CD14-positive monocyte (primary cell): ENCODE measurements around the gene MEX3B. TPM values are rescaled to one million over a fixed set of nuclear protein-coding genes. Genes with fewer than 3 reads are reported as not detected.

Source experiments
- DNase-seq, 3 donors: peaks; one replicate each; pipeline ENCODE4 v3.0.0-alpha.2; 2011 to 2022
- H2AFZ ChIP-seq: 2 replicates; pipeline ENCODE4 v1.6.0; 2012; ENCODE audit warnings: mild to moderate bottlenecking, low read depth, low read length, inconsistent platforms; ENCODE audit not compliant: insufficient read depth, poor library complexity, severe bottlenecking
- H3K27ac ChIP-seq, 2 donors: 1 replicate in 1 of 2; 2 replicates in 1 of 2; pipeline ENCODE4 v1.5.1; 2012 to 2013; ENCODE audit warnings: low read length in 2 of 2, control low read depth in 1 of 2, inconsistent platforms in 1 of 2, low read depth in 1 of 2, mild to moderate bottlenecking in 1 of 2
- H3K27me3 ChIP-seq, 2 donors: one replicate each; pipeline versions ENCODE4 v1.6.0 to v1.6.1; 2011 to 2013; ENCODE audit warnings: low read length in 2 of 2; ENCODE audit not compliant: control insufficient read depth in 2 of 2, insufficient read depth in 2 of 2
- H3K36me3 ChIP-seq, 2 donors: replicated peaks in 1 of 2; 1 replicate in 1 of 2; 2 replicates in 1 of 2; pipeline versions ENCODE4 v1.5.1 to v1.6.1; 2012 to 2013; ENCODE audit warnings: low read length in 2 of 2, control low read depth in 1 of 2, inconsistent platforms in 1 of 2, mild to moderate bottlenecking in 1 of 2; ENCODE audit not compliant: insufficient read depth in 2 of 2, control insufficient read depth in 1 of 2
- H3K4me1 ChIP-seq, 2 donors: 1 replicate in 1 of 2; 2 replicates in 1 of 2; pipeline versions ENCODE4 v1.5.1 to v1.6.1; 2012 to 2013; ENCODE audit warnings: low read length in 2 of 2, control low read depth in 1 of 2, inconsistent platforms in 1 of 2, mild to moderate bottlenecking in 1 of 2, moderate library complexity in 1 of 2; ENCODE audit not compliant: insufficient read depth in 2 of 2, control insufficient read depth in 1 of 2
- H3K4me2 ChIP-seq: replicated peaks from 2 replicates; pipeline ENCODE3; 2012; ENCODE audit warnings: low read length, moderate library complexity, mild to moderate bottlenecking; ENCODE audit not compliant: poor library complexity, severe bottlenecking; ENCODE audit errors: extremely low read depth
- H3K4me3 ChIP-seq, 3 experiments: fragments of 200-600 bp in 1 of 3; sonication (generic) in 1 of 3; replicated peaks in 1 of 3; 1 replicate in 2 of 3; 2 replicates in 1 of 3; pipeline ENCODE4 v1.5.1; 2011 to 2013; ENCODE audit warnings: low read length in 3 of 3, mild to moderate bottlenecking in 3 of 3, control low read depth in 2 of 3, low read depth in 2 of 3, inconsistent platforms in 1 of 3, moderate library complexity in 1 of 3
- H3K79me2 ChIP-seq: 2 replicates; pipeline ENCODE4 v1.6.0; 2012; ENCODE audit warnings: mild to moderate bottlenecking, control low read depth, inconsistent platforms, low read length, moderate library complexity; ENCODE audit not compliant: insufficient read depth
- H3K9ac ChIP-seq: 2 replicates; pipeline ENCODE4 v1.6.0; 2017; ENCODE audit warnings: low read length, mild to moderate bottlenecking; ENCODE audit not compliant: insufficient read depth, poor library complexity, severe bottlenecking
- H3K9me3 ChIP-seq, 2 donors: replicated peaks in 1 of 2; 1 replicate in 1 of 2; 2 replicates in 1 of 2; pipeline versions ENCODE4 v1.5.1 to v1.6.1; 2012 to 2013; ENCODE audit warnings: low read length in 2 of 2, control low read depth in 1 of 2; ENCODE audit not compliant: control insufficient read depth in 1 of 2, insufficient read depth in 1 of 2
- H4K20me1 ChIP-seq: 2 replicates; pipeline ENCODE4 v1.6.0; 2012; ENCODE audit warnings: mild to moderate bottlenecking, low read length, control low read depth, moderate library complexity; ENCODE audit not compliant: insufficient read depth
- H3K27ac Mint-ChIP-seq, 7 donors: one replicate each; pipeline ENCODE4 v1.8.0; 2020; ENCODE audit warnings: mild to moderate bottlenecking in 7 of 7, mixed read lengths in 7 of 7, moderate library complexity in 6 of 7, inconsistent platforms in 2 of 7
- H3K27me3 Mint-ChIP-seq, 3 donors: one replicate each; pipeline ENCODE4 v1.8.0; 2021 to 2022; ENCODE audit warnings: low read depth in 3 of 3, mild to moderate bottlenecking in 3 of 3, mixed read lengths in 3 of 3, moderate library complexity in 3 of 3, inconsistent platforms in 1 of 3
- H3K36me3 Mint-ChIP-seq, 2 donors: one replicate each; pipeline ENCODE4 v1.8.0; 2020; ENCODE audit warnings: mixed read lengths in 2 of 2, inconsistent platforms in 1 of 2, mild to moderate bottlenecking in 1 of 2
- H3K4me1 Mint-ChIP-seq: one replicate; pipeline ENCODE4 v1.8.0; 2020; ENCODE audit warnings: mild to moderate bottlenecking, mixed read lengths
- H3K4me3 Mint-ChIP-seq, 2 donors: one replicate each; pipeline ENCODE4 v1.8.0; 2020; ENCODE audit warnings: mild to moderate bottlenecking in 2 of 2, mixed read lengths in 2 of 2, moderate library complexity in 1 of 2
- H3K9me3 Mint-ChIP-seq, 7 donors: one replicate each; pipeline ENCODE4 v1.8.0; 2020 to 2022; ENCODE audit warnings: mixed read lengths in 7 of 7, mild to moderate bottlenecking in 6 of 7, moderate library complexity in 6 of 7, inconsistent platforms in 2 of 7
- CTCF ChIP-seq: fragments of 200-600 bp; IDR thresholded peaks from one replicate; pipeline ENCODE4 v1.8.0; 2022; ENCODE audit warnings: antibody characterized with exemption, mild to moderate bottlenecking
- WGBS: methylation state at CpG from one replicate; pipeline ENCODE4 v1.1.5; 2013; ENCODE audit warnings: missing lambda C conversion rate; ENCODE audit not compliant: insufficient coverage; 5-methylcytosine and 5-hydroxymethylcytosine counted together
- intact Hi-C, 2 donors: fragments of 100-400 bp; cut with micrococcal nuclease; formaldehyde crosslinking; loops; one replicate each; pipeline versions ENCODE4 v1.15.0 to v1.15.1; 2023
- polyA plus RNA-seq, 3 donors: library from polyadenylated mRNA; depleted of rRNA in 1 of 3; unstranded in 2 of 3; stranded (reverse) in 1 of 3; fragments of 300-500 nt in 2 of 3; fragments of >200 nt in 1 of 3; fragmentation: Illumina TruSeq in 2 of 3; gene quantifications; 1 replicate in 2 of 3; 2 replicates in 1 of 3; pipeline ENCODE4 v1.2.3, GENCODE V29; 2012 to 2021

MEX3B gene
- polyA plus RNA-seq, 3 donors = 0.05 to 4.7 TPM; not detected in 1

GRCh38 chr15:82014989-82015388, 30.8 kb downstream of the MEX3B start:
- 88% methylated on average over 2 of the region's 3 CpGs for WGBS
- no peak overlapping the region for H3K4me3 ChIP-seq
- no peaks in the 10 kb centered on the region for H4K20me1 ChIP-seq
- peaks cover 15% of the 10 kb centered on the region for H3K4me1 Mint-ChIP-seq
- no peak for DNase-seq
- H3K4me2 ChIP-seq = no peak overlapping the region
- H3K27ac Mint-ChIP-seq = no peak overlapping the region
- H3K36me3 ChIP-seq = no peaks in the 10 kb centered on the region
- intact Hi-C loops = no loop called here
- H3K9me3 ChIP-seq = no peaks in the 10 kb centered on the region
- no peaks in the 10 kb centered on the region for H3K36me3 Mint-ChIP-seq
- no peak overlapping the region for H3K27ac ChIP-seq
- H3K9ac ChIP-seq = no peak overlapping the region
- H3K4me1 ChIP-seq = peaks cover 12 to 13% of the 10 kb centered on the region in 2 donors
- H2AFZ ChIP-seq = no peak overlapping the region
- H3K79me2 ChIP-seq = no peaks in the 10 kb centered on the region
- H3K9me3 Mint-ChIP-seq = no peaks in the 10 kb centered on the region
- H3K27me3 Mint-ChIP-seq = peaks cover 2 to 8% (median 3%) of the 10 kb centered on the region in 3 donors
- no peaks in the 10 kb centered on the region for H3K27me3 ChIP-seq
- no peak for TF ChIP-seq CTCF
- H3K4me3 Mint-ChIP-seq = no peak overlapping the region

GRCh38 chr15:82012908-82013307, 32.9 kb downstream of the MEX3B start:
- Mint-ChIP-seq H3K4me1 (peaks cover 5% of the 10 kb centered on the region), H3K36me3 (no peaks in the 10 kb centered on the region), H3K4me3 (no peak overlapping the region), H3K27ac (no peak overlapping the region), H3K9me3 (peaks cover 0 to 1% (median 0%) of the 10 kb centered on the region in 7 donors), H3K27me3 (peaks cover 2 to 12% (median 3%) of the 10 kb centered on the region in 3 donors)
- Histone ChIP-seq H3K4me3 (no peak overlapping the region), H3K27me3 (no peaks in the 10 kb centered on the region), H3K36me3 (no peaks in the 10 kb centered on the region), H3K27ac (no peak overlapping the region), H4K20me1 (no peaks in the 10 kb centered on the region), H3K9me3 (no peaks in the 10 kb centered on the region), H3K4me1 (peaks cover 2 to 3% of the 10 kb centered on the region in 2 donors), H3K4me2 (no peak overlapping the region), H3K9ac (no peak overlapping the region), H3K79me2 (no peaks in the 10 kb centered on the region), H2AFZ (no peak overlapping the region)
- 87% methylated on average over 5 of the region's 7 CpGs for WGBS
- intact Hi-C loops = no loop called here
- DNase-seq = no peak
- TF ChIP-seq CTCF = no peak
